Measurements from ENCODE around the gene HMG20B. TPM values are rescaled to one million over a fixed set of nuclear protein-coding genes. Genes with fewer than 3 reads are reported as not detected.

HMG20B gene
- polyA plus RNA-seq, 1 donor (not counting 4 experiments of a cell fraction or from before 2014, with no cell fraction given), result 27.9 TPM

DNA sequence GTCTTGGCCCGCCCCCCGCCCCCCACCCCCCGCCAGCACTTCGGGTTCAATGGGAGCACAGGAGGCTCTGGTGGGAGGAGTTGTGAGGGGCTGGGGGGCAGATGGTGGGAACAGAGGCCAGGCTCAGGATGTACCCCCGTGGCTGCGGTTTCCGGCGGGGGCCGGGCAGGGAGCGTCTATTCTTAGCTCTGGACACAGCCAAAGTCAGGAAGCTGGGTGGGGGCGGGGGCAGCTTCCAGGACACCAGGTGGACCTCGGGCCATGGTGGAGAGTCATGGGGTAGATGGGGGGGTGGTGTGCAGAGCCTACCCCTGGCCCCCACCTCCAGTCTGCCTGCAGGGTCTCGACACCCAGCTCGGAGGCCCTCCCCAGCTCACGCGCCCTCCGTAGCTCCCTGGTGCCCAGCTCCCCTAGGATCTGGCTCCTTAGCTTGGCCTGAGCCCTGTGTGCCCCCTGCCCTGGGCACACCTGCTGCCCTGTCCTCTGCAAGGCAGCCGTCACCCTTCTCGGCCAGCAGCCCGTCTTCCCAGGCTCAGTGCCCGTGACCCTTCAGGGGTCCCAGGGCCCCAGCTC lies 36.1 kb downstream of the HMG20B start:
- H4K20me1 ChIP-seq (ENCODE audit: control insufficient read depth, extremely low read depth, insufficient read depth, low read length), result no peaks in the 10 kb centered on the region
- dilution Hi-C loops (cut with MboI; ENCODE audit: extremely low pct_ligation_motif_present, low sequenced_read_pairs), result no loop called here

DNA sequence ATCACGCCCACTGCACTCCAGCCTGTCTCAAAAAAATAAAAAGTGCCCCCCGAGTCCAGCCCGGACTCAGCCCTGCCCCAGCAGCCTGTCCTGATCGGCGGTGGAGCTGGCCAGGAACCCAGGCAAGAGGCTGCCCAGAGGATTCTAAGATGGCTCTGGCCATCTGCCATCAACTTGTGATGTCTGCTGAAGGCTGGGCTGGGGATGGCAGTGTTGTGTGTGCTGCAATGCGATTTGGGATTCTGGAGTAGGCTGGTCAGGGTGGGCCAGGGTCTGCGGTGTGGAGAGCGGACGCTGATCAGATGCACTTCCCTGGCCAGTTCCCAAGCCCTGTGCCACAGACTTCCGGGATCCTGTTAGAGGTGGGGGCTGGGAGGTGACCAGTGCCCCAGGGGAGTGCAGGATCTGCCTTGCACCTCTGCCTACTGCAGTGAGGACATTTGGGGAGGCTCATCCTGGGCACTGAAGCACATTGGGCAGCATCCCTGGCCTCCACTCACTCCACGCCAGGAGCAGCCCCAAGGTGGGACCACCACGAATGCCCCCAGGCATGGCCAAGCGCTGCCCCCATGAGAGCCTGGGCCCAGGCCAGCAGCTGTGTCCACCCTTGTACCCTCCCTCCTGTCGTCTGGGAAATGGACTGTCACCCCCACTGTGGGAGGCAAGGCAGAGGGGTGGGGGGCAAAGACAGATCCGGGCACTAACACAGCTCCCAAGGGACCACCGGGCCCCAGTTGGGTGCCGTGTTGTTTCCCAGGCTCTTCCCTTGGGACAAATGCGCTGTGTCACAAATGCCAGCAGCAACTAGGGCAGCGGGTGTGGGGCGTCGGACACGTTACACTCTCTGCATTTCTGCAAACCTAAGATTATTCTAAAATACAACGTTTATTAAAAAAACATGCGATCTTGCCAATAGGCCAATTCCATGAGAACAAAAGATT lies 37.3 kb downstream of the HMG20B start:
- Histone ChIP-seq H3K4me3 (ENCODE audit: control insufficient read depth in 2 of 3, extremely low read depth in 1 of 3, insufficient read depth in 2 of 3, low read depth in 1 of 3, low read length in 3 of 3) (no peak overlapping the region), H4K20me1 (ENCODE audit: control insufficient read depth, extremely low read depth, insufficient read depth, low read length) (no peaks in the 10 kb centered on the region), H3K9me3 (ENCODE audit: control insufficient read depth, low read depth, low read length) (no peaks in the 10 kb centered on the region), H2AFZ (ENCODE audit: control insufficient read depth, low read length) (no peak overlapping the region), H3K9ac (ENCODE audit: control insufficient read depth, extremely low read depth, insufficient read depth, low read length) (no peak overlapping the region), H3K4me2 (ENCODE audit: control insufficient read depth, extremely low read depth, insufficient read depth, low read depth, low read length) (no peak overlapping the region), H3K4me1 (ENCODE audit: control insufficient read depth, extremely low read depth, insufficient read depth, low read length) (no peaks in the 10 kb centered on the region), H3K79me2 (ENCODE audit: control insufficient read depth, insufficient read depth, low read length) (no peaks in the 10 kb centered on the region), H3K27me3 (ENCODE audit: control insufficient read depth, extremely low read depth, insufficient read depth, low read length) (peaks cover 10% of the 10 kb centered on the region), H3K9me1 (ENCODE audit: control insufficient read depth, extremely low read depth, insufficient read depth, low read length) (no peaks in the 10 kb centered on the region), H3K36me3 (ENCODE audit: control insufficient read depth in 2 of 2, extremely low read depth in 1 of 2, insufficient read depth in 2 of 2, low read length in 2 of 2) (peaks cover 5 to 9% of the 10 kb centered on the region in 2 experiments), H3K27ac (ENCODE audit: control insufficient read depth, insufficient read depth, low read length) (no peak overlapping the region)
- no peak for DNase-seq (ENCODE audit: low read depth, low spot score)
- dilution Hi-C loops (cut with MboI; ENCODE audit: extremely low pct_ligation_motif_present, low sequenced_read_pairs), result no loop called here
- TF ChIP-seq, protein P1, sequence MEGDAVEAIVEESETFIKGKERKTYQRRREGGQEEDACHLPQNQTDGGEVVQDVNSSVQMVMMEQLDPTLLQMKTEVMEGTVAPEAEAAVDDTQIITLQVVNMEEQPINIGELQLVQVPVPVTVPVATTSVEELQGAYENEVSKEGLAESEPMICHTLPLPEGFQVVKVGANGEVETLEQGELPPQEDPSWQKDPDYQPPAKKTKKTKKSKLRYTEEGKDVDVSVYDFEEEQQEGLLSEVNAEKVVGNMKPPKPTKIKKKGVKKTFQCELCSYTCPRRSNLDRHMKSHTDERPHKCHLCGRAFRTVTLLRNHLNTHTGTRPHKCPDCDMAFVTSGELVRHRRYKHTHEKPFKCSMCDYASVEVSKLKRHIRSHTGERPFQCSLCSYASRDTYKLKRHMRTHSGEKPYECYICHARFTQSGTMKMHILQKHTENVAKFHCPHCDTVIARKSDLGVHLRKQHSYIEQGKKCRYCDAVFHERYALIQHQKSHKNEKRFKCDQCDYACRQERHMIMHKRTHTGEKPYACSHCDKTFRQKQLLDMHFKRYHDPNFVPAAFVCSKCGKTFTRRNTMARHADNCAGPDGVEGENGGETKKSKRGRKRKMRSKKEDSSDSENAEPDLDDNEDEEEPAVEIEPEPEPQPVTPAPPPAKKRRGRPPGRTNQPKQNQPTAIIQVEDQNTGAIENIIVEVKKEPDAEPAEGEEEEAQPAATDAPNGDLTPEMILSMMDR (optimal IDR thresholded peaks at IDR 0.05 in 1 of 3, IDR thresholded peaks at IDR 0.05 in 1 of 3, conservative IDR thresholded peaks at IDR 0.05 in 1 of 3; ENCODE audit: extremely low read depth in 1 of 3, insufficient read depth in 2 of 3, low read length in 3 of 3), result no peak
- no peak for TF ChIP-seq EZH2 (IDR thresholded peaks at IDR 0.05; ENCODE audit: low read length)
- no peak for FAIRE-seq

More for the DNA sequence above, 36.1 kb downstream of the HMG20B start:
- no peak overlapping the region for H3K4me2 ChIP-seq (ENCODE audit: control insufficient read depth, extremely low read depth, insufficient read depth, low read depth, low read length)
- TF ChIP-seq, protein P1 (optimal IDR thresholded peaks at IDR 0.05 in 1 of 3, IDR thresholded peaks at IDR 0.05 in 1 of 3, conservative IDR thresholded peaks at IDR 0.05 in 1 of 3; ENCODE audit: extremely low read depth in 1 of 3, insufficient read depth in 2 of 3, low read length in 3 of 3), result no peak
- no peak for TF ChIP-seq EZH2 (IDR thresholded peaks at IDR 0.05; ENCODE audit: low read length)
- peaks cover 14% of the 10 kb centered on the region for H3K27me3 ChIP-seq (ENCODE audit: control insufficient read depth, extremely low read depth, insufficient read depth, low read length)
- peaks cover 5 to 9% of the 10 kb centered on the region in 2 experiments for H3K36me3 ChIP-seq (ENCODE audit: control insufficient read depth in 2 of 2, extremely low read depth in 1 of 2, insufficient read depth in 2 of 2, low read length in 2 of 2)
- H3K4me1 ChIP-seq (ENCODE audit: control insufficient read depth, extremely low read depth, insufficient read depth, low read length), result no peaks in the 10 kb centered on the region
- no peak overlapping the region for H2AFZ ChIP-seq (ENCODE audit: control insufficient read depth, low read length)
- no peaks in the 10 kb centered on the region for H3K9me3 ChIP-seq (ENCODE audit: control insufficient read depth, low read depth, low read length)
- H3K9ac ChIP-seq (ENCODE audit: control insufficient read depth, extremely low read depth, insufficient read depth, low read length), result no peak overlapping the region
- no peaks in the 10 kb centered on the region for H3K9me1 ChIP-seq (ENCODE audit: control insufficient read depth, extremely low read depth, insufficient read depth, low read length)
- no peak for DNase-seq (ENCODE audit: low read depth, low spot score)
- no peaks in the 10 kb centered on the region for H3K79me2 ChIP-seq (ENCODE audit: control insufficient read depth, insufficient read depth, low read length)
- H3K27ac ChIP-seq (ENCODE audit: control insufficient read depth, insufficient read depth, low read length), result no peak overlapping the region
- no peak for FAIRE-seq
- no peak overlapping the region for H3K4me3 ChIP-seq (ENCODE audit: control insufficient read depth in 2 of 3, extremely low read depth in 1 of 3, insufficient read depth in 2 of 3, low read depth in 1 of 3, low read length in 3 of 3)

Measured in keratinocyte (primary cell).